ENCODE results near the gene BEST1. TPM values are rescaled to one million over a fixed set of nuclear protein-coding genes. Genes with fewer than 3 reads are reported as not detected.

The BEST1 gene
- total and polyA plus RNA-seq, 2 experiments from 2014 or later = 3.9 to 5.1 TPM

GRCh38 chr11:61975638-61976419 lies 25.7 kb downstream of the BEST1 start:
- Histone ChIP-seq H3K79me2 (ENCODE audit: insufficient read depth) (no peaks in the 10 kb centered on the region), H3F3A (ENCODE audit: insufficient read depth) (peaks cover 26% of the 10 kb centered on the region), H3K4me1 (ENCODE audit: insufficient read depth) (peaks cover 39% of the 10 kb centered on the region), H3K36me3 (ENCODE audit: low read depth) (no peaks in the 10 kb centered on the region), H4K20me1 (ENCODE audit: insufficient read depth) (no peaks in the 10 kb centered on the region), H3K27me3 (replicated peaks; ENCODE audit: insufficient read depth) (no peaks in the 10 kb centered on the region), H3K4me3 (no peak overlapping the region), H3K4me2 (ENCODE audit: unreplicated experiment) (no peak overlapping the region), H3K9me2 (ENCODE audit: insufficient read depth) (no peaks in the 10 kb centered on the region), H3K9ac (no peak overlapping the region), H3K9me3 (ENCODE audit: low read depth) (no peaks in the 10 kb centered on the region), H3K27ac (no peak overlapping the region), H2AFZ (no peak overlapping the region)
- in situ Hi-C loops (cut with MboI) = no loop called here
- TF ChIP-seq EZH2 (IDR thresholded peaks at IDR 0.05; ENCODE audit: insufficient read depth, poor library complexity, severe bottlenecking) (no peak), EZH2phosphoT487 (IDR thresholded peaks at IDR 0.05; ENCODE audit: insufficient read depth, low read depth) (no peak)
- 92 to 93% methylated on average over 15 of the region's 15 CpGs for WGBS, 2 experiments (ENCODE audit: low coverage in 1 of 2, low lambda C conversion rate in 2 of 2, missing lambda C conversion rate in 2 of 2)
- no peak for DNase-seq

DNA sequence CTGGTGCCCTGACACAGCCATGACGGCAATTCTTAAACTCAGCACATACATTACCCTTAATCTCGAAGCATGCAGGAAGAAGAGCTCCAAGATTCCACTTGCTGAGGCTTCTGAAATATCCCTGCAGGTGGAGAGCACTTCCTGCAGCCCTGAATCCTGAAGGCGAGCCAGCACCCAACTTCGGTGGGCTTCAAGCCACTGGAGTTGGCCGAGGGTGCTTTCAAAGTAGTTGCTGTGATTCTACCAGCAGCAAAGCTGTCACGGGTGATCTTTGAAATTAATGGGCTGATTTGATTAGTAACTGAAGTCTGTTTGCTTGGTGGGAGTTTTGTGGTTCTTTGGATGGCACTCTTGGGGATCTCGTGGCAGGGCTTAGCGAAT lies 26.3 kb downstream of the BEST1 start:
- in situ Hi-C loops (cut with MboI) = no loop called here
- Histone ChIP-seq H3K9ac (no peak overlapping the region), H3K36me3 (ENCODE audit: low read depth) (no peaks in the 10 kb centered on the region), H3K4me2 (ENCODE audit: unreplicated experiment) (no peak overlapping the region), H3K4me1 (ENCODE audit: insufficient read depth) (peaks cover 33% of the 10 kb centered on the region), H3K4me3 (no peak overlapping the region), H4K20me1 (ENCODE audit: insufficient read depth) (no peaks in the 10 kb centered on the region), H3K9me2 (ENCODE audit: insufficient read depth) (no peaks in the 10 kb centered on the region), H3F3A (ENCODE audit: insufficient read depth) (peaks cover 20% of the 10 kb centered on the region), H3K27ac (no peak overlapping the region), H3K9me3 (ENCODE audit: low read depth) (no peaks in the 10 kb centered on the region), H3K27me3 (replicated peaks; ENCODE audit: insufficient read depth) (no peaks in the 10 kb centered on the region), H2AFZ (no peak overlapping the region), H3K79me2 (ENCODE audit: insufficient read depth) (no peaks in the 10 kb centered on the region)
- WGBS, 2 experiments (ENCODE audit: low coverage in 1 of 2, low lambda C conversion rate in 2 of 2, missing lambda C conversion rate in 2 of 2) = 87 to 97% methylated on average over 8 of the region's 8 CpGs
- DNase-seq = no peak
- TF ChIP-seq EZH2 (IDR thresholded peaks at IDR 0.05; ENCODE audit: insufficient read depth, poor library complexity, severe bottlenecking) (no peak), EZH2phosphoT487 (IDR thresholded peaks at IDR 0.05; ENCODE audit: insufficient read depth, low read depth) (no peak)

DNA sequence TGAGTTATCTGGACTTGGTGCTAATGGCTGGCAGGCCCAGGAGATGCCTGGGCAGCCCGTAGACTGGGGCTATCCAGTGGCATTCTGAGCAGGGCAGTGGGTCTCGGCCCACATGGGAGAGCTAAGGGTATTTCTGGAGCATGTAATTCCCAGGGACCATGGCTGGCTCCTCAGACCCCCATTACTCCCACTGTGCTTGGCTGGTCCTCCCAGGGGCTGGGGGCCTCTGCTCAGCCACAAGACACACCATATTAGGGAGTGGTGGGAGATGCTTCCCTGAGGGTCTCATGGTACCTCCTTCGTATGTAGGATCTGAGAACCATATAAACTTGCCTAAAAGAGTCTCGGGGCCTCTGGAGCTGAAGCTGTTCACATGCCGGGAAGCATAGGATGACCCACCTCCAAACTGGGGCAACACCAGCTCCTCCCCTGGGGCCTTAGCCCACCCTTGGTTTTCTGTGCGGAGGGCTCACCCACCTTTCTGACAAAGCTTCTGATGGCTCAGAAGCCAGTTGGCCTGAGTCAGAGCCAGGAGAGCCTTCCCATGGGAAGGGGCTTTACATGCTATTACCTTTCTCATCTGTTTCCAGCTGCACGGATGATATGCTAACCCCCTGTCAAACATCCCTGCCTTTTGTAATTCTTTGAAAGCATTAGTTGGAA lies 26.8 kb downstream of the BEST1 start:
- in situ Hi-C loops (cut with MboI) = no loop called here
- Histone ChIP-seq H3K27ac (no peak overlapping the region), H3K9ac (no peak overlapping the region), H3K4me1 (ENCODE audit: insufficient read depth) (peaks cover 30% of the 10 kb centered on the region), H3K79me2 (ENCODE audit: insufficient read depth) (no peaks in the 10 kb centered on the region), H3K4me3 (no peak overlapping the region), H3K27me3 (replicated peaks; ENCODE audit: insufficient read depth) (no peaks in the 10 kb centered on the region), H4K20me1 (ENCODE audit: insufficient read depth) (no peaks in the 10 kb centered on the region), H3K4me2 (ENCODE audit: unreplicated experiment) (no peak overlapping the region), H2AFZ (no peak overlapping the region), H3K9me2 (ENCODE audit: insufficient read depth) (no peaks in the 10 kb centered on the region), H3K9me3 (ENCODE audit: low read depth) (no peaks in the 10 kb centered on the region), H3F3A (ENCODE audit: insufficient read depth) (peaks cover 17% of the 10 kb centered on the region), H3K36me3 (ENCODE audit: low read depth) (no peaks in the 10 kb centered on the region)
- WGBS, 2 experiments (ENCODE audit: low coverage in 1 of 2, low lambda C conversion rate in 2 of 2, missing lambda C conversion rate in 2 of 2) = 80% methylated on average over 7 of the region's 7 CpGs
- DNase-seq = no peak
- TF ChIP-seq EZH2 (IDR thresholded peaks at IDR 0.05; ENCODE audit: insufficient read depth, poor library complexity, severe bottlenecking) = no peak
- TF ChIP-seq EZH2phosphoT487 (IDR thresholded peaks at IDR 0.05; ENCODE audit: insufficient read depth, low read depth) = no peak

DNA sequence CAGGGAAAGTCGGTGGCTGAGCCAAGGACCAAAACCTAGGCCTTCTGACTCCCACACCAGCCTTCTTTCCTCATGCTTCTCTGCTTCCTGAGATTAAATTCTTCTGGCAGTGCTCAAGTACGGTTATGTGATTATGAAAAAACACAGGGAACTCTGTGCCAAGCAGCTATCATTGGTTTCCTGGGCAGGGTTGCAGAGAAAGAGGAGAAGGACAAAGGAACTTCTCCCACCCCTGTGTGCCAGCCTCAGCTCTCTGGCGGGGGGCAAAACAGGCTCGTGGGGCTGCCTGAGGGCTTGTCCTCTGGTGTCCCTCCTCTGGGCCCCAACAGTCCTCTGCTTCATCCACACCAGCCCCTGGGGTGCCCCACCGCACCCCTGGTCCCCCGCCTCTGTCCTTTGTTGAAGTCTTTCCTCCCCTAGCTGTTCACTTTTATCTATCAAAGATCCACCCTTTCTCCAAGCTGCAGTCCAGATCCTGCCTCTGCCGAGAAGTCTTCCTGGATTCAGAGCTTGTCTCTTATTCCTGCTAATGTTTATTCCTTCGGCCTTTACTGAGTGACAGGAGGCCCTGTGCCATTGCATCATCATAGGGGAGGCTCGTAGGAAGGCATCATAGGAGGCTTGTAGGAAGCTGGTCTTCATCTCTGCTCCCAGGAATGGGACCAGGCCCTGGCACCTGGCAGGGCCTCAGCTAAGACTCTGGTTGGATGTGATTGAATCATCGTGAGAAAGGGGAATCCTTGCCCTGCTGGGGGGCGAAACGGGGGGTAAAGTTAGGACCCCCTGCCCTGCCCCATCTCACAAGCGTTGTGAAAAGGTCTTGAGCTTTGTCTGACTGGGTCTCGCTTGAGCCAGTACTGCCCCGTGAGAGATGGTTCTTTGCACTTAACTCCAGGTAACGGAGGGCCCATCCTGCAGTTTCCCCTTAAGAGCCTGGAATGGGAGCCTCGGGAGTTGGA lies 28.8 kb downstream of the BEST1 start:
- peak; percentile 68 for DNase-seq
- H4K20me1 ChIP-seq (ENCODE audit: insufficient read depth) = no peaks in the 10 kb centered on the region
- H3F3A ChIP-seq (ENCODE audit: insufficient read depth) = no peaks in the 10 kb centered on the region
- no peaks in the 10 kb centered on the region for H3K9me2 ChIP-seq (ENCODE audit: insufficient read depth)
- H3K9ac ChIP-seq = peak overlapping the region; percentile 46
- in situ Hi-C loops (cut with MboI) = no loop called here
- H3K4me3 ChIP-seq = no peak overlapping the region
- peak overlapping the region; percentile 49 for H3K27ac ChIP-seq
- H3K36me3 ChIP-seq (ENCODE audit: low read depth) = no peaks in the 10 kb centered on the region
- H3K79me2 ChIP-seq (ENCODE audit: insufficient read depth) = no peaks in the 10 kb centered on the region
- H2AFZ ChIP-seq = peak overlapping the region; percentile 44
- H3K4me1 ChIP-seq (ENCODE audit: insufficient read depth) = peaks cover 11% of the 10 kb centered on the region
- WGBS, 2 experiments (ENCODE audit: low coverage in 1 of 2, low lambda C conversion rate in 2 of 2, missing lambda C conversion rate in 2 of 2) = 77 to 81% methylated on average over 15 to 17 of the region's 17 CpGs
- no peak for TF ChIP-seq EZH2phosphoT487 (IDR thresholded peaks at IDR 0.05; ENCODE audit: insufficient read depth, low read depth)
- no peak for TF ChIP-seq EZH2 (IDR thresholded peaks at IDR 0.05; ENCODE audit: insufficient read depth, poor library complexity, severe bottlenecking)
- H3K4me2 ChIP-seq (ENCODE audit: unreplicated experiment) = no peak overlapping the region
- H3K9me3 ChIP-seq (ENCODE audit: low read depth) = no peaks in the 10 kb centered on the region
- no peaks in the 10 kb centered on the region for H3K27me3 ChIP-seq (replicated peaks; ENCODE audit: insufficient read depth)

Measured in GM23248 (cell line).